GM12878 (cell line): ENCODE results near the gene SLC23A2. TPM values are rescaled to one million over a fixed set of nuclear protein-coding genes. Genes with fewer than 3 reads are reported as not detected.

Source experiments
- ATAC-seq: fragments of 200-7000 bp; cut with Tn5 transposase; 3 replicates; pipeline ENCODE4 v1.9.1; 2020; ENCODE audit warnings: mild to moderate bottlenecking, moderate library complexity
- BruUV-seq: library from RNA; stranded (reverse); fragments of 400-500 nt; replicated peaks from 2 replicates; lab custom pipeline; 2021; lab: Mats Ljungman, UMichigan
- CTCF ChIA-PET: fragments of 300-600 bp; sonication (Branson Sonifier 250); formaldehyde crosslinking; extraction: SDS; loops from one replicate; lab custom pipeline; 2021; ENCODE audit warnings: inconsistent platforms; lab: Yijun Ruan, JAX
- POLR2A ChIA-PET: fragments of 350-600 bp; formaldehyde crosslinking; extraction: SDS; loops from one replicate; lab custom pipeline; 2021; ENCODE audit warnings: inconsistent platforms; lab: Charles Lee
- RAD21 ChIA-PET: fragments of 300-600 bp; sonication (Branson Sonifier 250); formaldehyde crosslinking; loops from one replicate; lab custom pipeline; 2023; ENCODE audit warnings: antibody characterized with exemption; ENCODE audit not compliant: unreplicated experiment; lab: Charles Lee
- SMC1A ChIA-PET: fragments of 300-600 bp; sonication (Branson Sonifier 250); formaldehyde crosslinking; loops from one replicate; lab custom pipeline; 2023; ENCODE audit not compliant: unreplicated experiment, uncharacterized antibody; lab: Charles Lee
- DNase-seq: peaks from one replicate; pipeline ENCODE4 v3.0.0-alpha.2; 2011; ENCODE audit warnings: low read depth, low spot score
- FAIRE-seq: peaks from 3 replicates; lab custom pipeline; 2011; peaks lifted over from hg19 to GRCh38; lab: Jason Lieb, UNC
- H2AFZ ChIP-seq: 2 replicates; pipeline ENCODE4 v1.6.0; 2011; ENCODE audit warnings: low read depth, low read length, control low read depth; ENCODE audit not compliant: control insufficient read depth
- H3K27ac ChIP-seq: 2 replicates; pipeline ENCODE4 v1.5.1; 2011; ENCODE audit warnings: control low read depth; ENCODE audit not compliant: control insufficient read depth, insufficient read depth
- H3K27me3 ChIP-seq, 2 experiments: replicated peaks in 1 of 2; 2 replicates each; pipeline versions ENCODE4 v1.6.0 to v1.6.1; 2011; ENCODE audit warnings: low read length in 1 of 2; ENCODE audit not compliant: control insufficient read depth in 2 of 2, insufficient read depth in 2 of 2
- H3K36me3 ChIP-seq, 2 experiments: 2 replicates each; pipeline ENCODE4 v1.5.1; 2011; ENCODE audit warnings: low read length in 1 of 2; ENCODE audit not compliant: control insufficient read depth in 2 of 2, insufficient read depth in 2 of 2
- H3K4me1 ChIP-seq: 2 replicates; pipeline ENCODE4 v1.6.1; 2011; ENCODE audit warnings: mild to moderate bottlenecking, low read length, moderate library complexity, mixed read lengths; ENCODE audit not compliant: control insufficient read depth, insufficient read depth
- H3K4me2 ChIP-seq: 2 replicates; pipeline ENCODE4 v1.6.0; 2011; ENCODE audit warnings: control low read depth; ENCODE audit not compliant: control insufficient read depth, insufficient read depth
- H3K4me3 ChIP-seq: fragments of 200-600 bp; sonication (generic); 2 replicates; pipeline ENCODE4 v1.5.1; 2016
- H3K79me2 ChIP-seq: 2 replicates; pipeline ENCODE4 v1.6.0; 2011; ENCODE audit warnings: low read length; ENCODE audit not compliant: control insufficient read depth, insufficient read depth
- H3K9ac ChIP-seq: 2 replicates; pipeline ENCODE4 v1.8.0; 2011; ENCODE audit warnings: low read length, control low read depth, mixed read lengths; ENCODE audit not compliant: control insufficient read depth, insufficient read depth
- H3K9me3 ChIP-seq: replicated peaks from 3 replicates; pipeline ENCODE4 v1.5.1; 2011; ENCODE audit warnings: mild to moderate bottlenecking, low read length; ENCODE audit not compliant: control insufficient read depth, insufficient read depth
- H4K20me1 ChIP-seq: 2 replicates; pipeline ENCODE4 v1.6.0; 2011; ENCODE audit not compliant: control insufficient read depth, insufficient read depth
- GABPA ChIP-seq: IDR thresholded peaks from 2 replicates; pipeline ENCODE4 v1.6.1; 2014; ENCODE audit warnings: antibody characterized with exemption, low read depth, mild to moderate bottlenecking, inconsistent platforms
- HDAC2 ChIP-seq: fragments of 200-600 bp; sonication (generic); IDR thresholded peaks from 2 replicates; pipeline ENCODE4 v1.6.1; 2017
- IKZF1 ChIP-seq: fragments of 450-650 bp; conservative IDR thresholded peaks from 2 replicates; pipeline ENCODE4 v1.6.1; 2017; ENCODE audit warnings: antibody characterized with exemption, mild to moderate bottlenecking
- KLF5 ChIP-seq: fragments of 450-650 bp; IDR thresholded peaks from 2 replicates; pipeline ENCODE4 v1.6.1; 2014; ENCODE audit warnings: mild to moderate bottlenecking; ENCODE audit not compliant: partially characterized antibody
- MEF2B ChIP-seq: fragments of 450-650 bp; IDR thresholded peaks from 2 replicates; pipeline ENCODE4 v1.6.1; 2018; ENCODE audit warnings: mild to moderate bottlenecking, moderate library complexity; ENCODE audit not compliant: partially characterized antibody, poor library complexity, severe bottlenecking
- MXI1 ChIP-seq: fragments of 150-350 bp; IDR thresholded peaks from 2 replicates; pipeline ENCODE4 v1.6.1; 2011; ENCODE audit warnings: low read depth, mild to moderate bottlenecking, inconsistent platforms, low read length, improper control_type of control experiment
- NBN ChIP-seq: fragments of 450-650 bp; IDR thresholded peaks from 2 replicates; pipeline ENCODE4 v1.6.1; 2016
- PKNOX1 ChIP-seq: fragments of 450-650 bp; IDR thresholded peaks from 2 replicates; pipeline ENCODE4 v1.6.1; 2016; ENCODE audit warnings: mild to moderate bottlenecking
- POU2F2 ChIP-seq: IDR thresholded peaks from 3 replicates; pipeline ENCODE4 v1.6.1; 2011; ENCODE audit warnings: low read depth, mild to moderate bottlenecking, low read length, borderline replicate concordance
- TCF7 ChIP-seq: IDR thresholded peaks from 2 replicates; pipeline ENCODE4 v1.6.1; 2014; ENCODE audit warnings: antibody characterized with exemption, borderline replicate concordance
- ZBTB11 ChIP-seq: fragments of 450-650 bp; formaldehyde crosslinking; IDR thresholded peaks from 2 replicates; pipeline ENCODE4 v1.5.0; 2022; ENCODE audit warnings: mild to moderate bottlenecking, missing genetic modification characterization
- ZNF217 ChIP-seq: fragments of 450-650 bp; IDR thresholded peaks from 2 replicates; pipeline ENCODE4 v1.6.1; 2017; ENCODE audit warnings: antibody characterized with exemption, mild to moderate bottlenecking
- WGBS: methylation state at CpG from one replicate; pipeline ENCODE4 v1.1.6; 2016; ENCODE audit warnings: low lambda C conversion rate; ENCODE audit not compliant: insufficient replicate concordance, insufficient coverage; ENCODE audit errors: missing lambda C conversion rate; 5-methylcytosine and 5-hydroxymethylcytosine counted together
- in situ Hi-C: fragments of 300-500 bp; cut with MboI; formaldehyde crosslinking; loops from 9 replicates; pipeline ENCODE4 v1.14.3; 2018; ENCODE audit warnings: mixed read lengths
- intact Hi-C: fragments of 100-400 bp; cut with micrococcal nuclease; formaldehyde crosslinking; loops from one replicate; pipeline ENCODE4 v1.14.2; 2022; ENCODE audit not compliant: unreplicated experiment
- polyA plus RNA-seq, 11 experiments: library from polyadenylated mRNA; depleted of rRNA in 4 of 11; unstranded in 6 of 11; stranded (reverse) in 5 of 11; fragments of >200 nt; fragmentation: Nextera tagmentation in 4 of 11; fragmentation: Illumina TruSeq in 1 of 11; extraction: Ambion mirVana in 4 of 11; extraction: Trizol in 1 of 11; gene quantifications; 1 replicate in 1 of 11; 2 replicates in 10 of 11; pipeline versions ENCODE4 v1.2.1 to v1.2.3, GENCODE V29; 2011 to 2016; ENCODE audit warnings: inconsistent platforms in 2 of 11, missing spikeins in 2 of 11, low read depth in 1 of 11
- total RNA-seq, 4 experiments: library from RNA; depleted of rRNA in 3 of 4; stranded (reverse); fragments of >200 nt in 3 of 4; fragmentation: Illumina TruSeq in 1 of 4; extraction: Trizol in 1 of 4; gene quantifications; 2 replicates each; pipeline versions ENCODE4 v1.2.1 to v1.2.3, GENCODE V29; 2013 to 2021
- TF ChIP-seq, protein P1 (sequence below): IDR thresholded peaks from 2 replicates; pipeline ENCODE4 v1.6.1; 2012; ENCODE audit warnings: improper control_type of control experiment, low read depth, low read length; ENCODE audit not compliant: insufficient replicate concordance

SLC23A2 gene
- total and polyA plus RNA-seq, 10 of the 15 experiments (the other 5 are each of a cell fraction or from before 2014, with no cell fraction given): 4.4 to 56.1 (median 35.5) TPM

DNA sequence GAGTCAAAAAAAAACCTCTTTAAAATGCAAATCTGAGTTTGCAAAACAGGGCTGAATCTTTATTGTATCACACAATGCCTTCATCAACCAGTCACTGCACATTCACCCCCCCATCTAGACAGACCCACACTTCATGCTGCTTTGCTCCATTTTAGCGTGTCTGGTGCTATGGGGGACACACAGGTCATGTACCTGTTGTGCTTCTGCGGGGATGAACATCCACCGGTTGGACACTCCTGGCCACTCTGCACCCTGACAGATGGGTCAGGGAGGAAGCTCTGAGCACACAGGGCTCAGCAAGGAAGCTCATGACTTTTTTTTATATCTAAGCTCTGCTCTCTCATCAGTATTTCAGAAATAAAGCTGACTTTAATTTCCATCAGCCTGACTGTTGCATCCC is 143.3 kb downstream of the SLC23A2 start (continued):
- TF ChIP-seq PKNOX1 (no peak), MXI1 (no peak), MEF2B (no peak)

DNA sequence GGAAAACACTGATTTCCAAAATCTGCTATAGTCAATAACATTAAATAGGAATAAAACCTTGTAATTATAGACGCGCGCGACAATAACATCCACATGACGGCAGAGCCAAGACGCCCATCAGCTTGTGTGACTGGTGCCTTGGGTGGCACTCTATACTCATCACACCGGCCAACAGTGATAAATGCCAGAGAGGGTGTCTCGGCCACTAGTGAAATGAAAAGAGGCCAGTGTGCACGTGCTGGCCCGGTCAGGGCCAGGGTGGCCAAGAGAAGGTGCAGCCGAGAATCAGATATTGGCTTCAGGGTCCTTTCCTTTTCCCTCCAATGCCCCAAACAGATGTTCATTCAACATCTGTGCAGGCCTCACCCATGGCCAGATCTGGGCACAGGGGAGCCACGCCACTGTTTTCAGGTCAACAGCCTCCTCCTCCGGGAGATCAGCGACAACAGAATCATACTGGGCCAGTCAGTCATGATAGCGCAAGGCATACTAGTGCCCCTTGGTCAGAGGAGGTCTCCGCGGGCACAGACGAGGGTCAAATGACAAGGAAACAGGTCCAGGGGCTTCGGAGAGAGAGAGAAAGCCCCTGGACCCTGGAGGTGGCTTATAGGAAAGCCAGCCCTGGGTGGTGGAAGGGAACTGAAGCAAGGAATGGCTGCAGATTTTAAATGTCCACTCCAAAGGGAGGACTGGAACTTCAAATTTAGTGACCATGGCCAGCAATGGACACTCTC is 145.1 kb downstream of the SLC23A2 start:
- Histone ChIP-seq H4K20me1 (no peaks in the 10 kb centered on the region), H3K27ac (no peak overlapping the region), H3K4me2 (no peak overlapping the region), H3K79me2 (no peaks in the 10 kb centered on the region), H3K9me3 (no peaks in the 10 kb centered on the region), H3K4me3 (no peak overlapping the region), H3K9ac (no peak overlapping the region), H3K27me3 (no peaks in the 10 kb centered on the region), H3K36me3 (peaks cover 9 to 19% of the 10 kb centered on the region in 2 experiments), H2AFZ (no peak overlapping the region), H3K4me1 (no peaks in the 10 kb centered on the region)
- 98% methylated on average over 19 of the region's 19 CpGs for WGBS
- FAIRE-seq: no peak
- intact Hi-C loops (no loop called here), in situ Hi-C loops (no loop called here)
- no peak for DNase-seq
- no TSS peak for BruUV-seq
- no peak for ATAC-seq
- ChIA-PET SMC1A (interaction anchor here (0.6 to 1.5 kb wide), 2 partner anchors 24 to 240 kb away, joined by 3 read pairs; no protein-coding TSS in a partner anchor), POLR2A (no interaction called here), RAD21 (no interaction called here), CTCF (interaction anchor here (0.7 to 0.9 kb wide), 2 partner anchors 48 to 255 kb away, joined by 3 read pairs; no protein-coding TSS in a partner anchor)
- TF ChIP-seq NBN: no peak
- TF ChIP-seq, protein P1, sequence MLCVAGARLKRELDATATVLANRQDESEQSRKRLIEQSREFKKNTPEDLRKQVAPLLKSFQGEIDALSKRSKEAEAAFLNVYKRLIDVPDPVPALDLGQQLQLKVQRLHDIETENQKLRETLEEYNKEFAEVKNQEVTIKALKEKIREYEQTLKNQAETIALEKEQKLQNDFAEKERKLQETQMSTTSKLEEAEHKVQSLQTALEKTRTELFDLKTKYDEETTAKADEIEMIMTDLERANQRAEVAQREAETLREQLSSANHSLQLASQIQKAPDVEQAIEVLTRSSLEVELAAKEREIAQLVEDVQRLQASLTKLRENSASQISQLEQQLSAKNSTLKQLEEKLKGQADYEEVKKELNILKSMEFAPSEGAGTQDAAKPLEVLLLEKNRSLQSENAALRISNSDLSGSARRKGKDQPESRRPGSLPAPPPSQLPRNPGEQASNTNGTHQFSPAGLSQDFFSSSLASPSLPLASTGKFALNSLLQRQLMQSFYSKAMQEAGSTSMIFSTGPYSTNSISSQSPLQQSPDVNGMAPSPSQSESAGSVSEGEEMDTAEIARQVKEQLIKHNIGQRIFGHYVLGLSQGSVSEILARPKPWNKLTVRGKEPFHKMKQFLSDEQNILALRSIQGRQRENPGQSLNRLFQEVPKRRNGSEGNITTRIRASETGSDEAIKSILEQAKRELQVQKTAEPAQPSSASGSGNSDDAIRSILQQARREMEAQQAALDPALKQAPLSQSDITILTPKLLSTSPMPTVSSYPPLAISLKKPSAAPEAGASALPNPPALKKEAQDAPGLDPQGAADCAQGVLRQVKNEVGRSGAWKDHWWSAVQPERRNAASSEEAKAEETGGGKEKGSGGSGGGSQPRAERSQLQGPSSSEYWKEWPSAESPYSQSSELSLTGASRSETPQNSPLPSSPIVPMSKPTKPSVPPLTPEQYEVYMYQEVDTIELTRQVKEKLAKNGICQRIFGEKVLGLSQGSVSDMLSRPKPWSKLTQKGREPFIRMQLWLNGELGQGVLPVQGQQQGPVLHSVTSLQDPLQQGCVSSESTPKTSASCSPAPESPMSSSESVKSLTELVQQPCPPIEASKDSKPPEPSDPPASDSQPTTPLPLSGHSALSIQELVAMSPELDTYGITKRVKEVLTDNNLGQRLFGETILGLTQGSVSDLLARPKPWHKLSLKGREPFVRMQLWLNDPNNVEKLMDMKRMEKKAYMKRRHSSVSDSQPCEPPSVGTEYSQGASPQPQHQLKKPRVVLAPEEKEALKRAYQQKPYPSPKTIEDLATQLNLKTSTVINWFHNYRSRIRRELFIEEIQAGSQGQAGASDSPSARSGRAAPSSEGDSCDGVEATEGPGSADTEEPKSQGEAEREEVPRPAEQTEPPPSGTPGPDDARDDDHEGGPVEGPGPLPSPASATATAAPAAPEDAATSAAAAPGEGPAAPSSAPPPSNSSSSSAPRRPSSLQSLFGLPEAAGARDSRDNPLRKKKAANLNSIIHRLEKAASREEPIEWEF: no peak
- no peak for TF ChIP-seq POU2F2
- TF ChIP-seq HDAC2: no peak
- TF ChIP-seq KLF5: no peak
- TF ChIP-seq TCF7: no peak
- no peak for TF ChIP-seq ZBTB11 (CRISPR knock-in tag)
- TF ChIP-seq IKZF1: no peak
- TF ChIP-seq GABPA: no peak
- no peak for TF ChIP-seq ZNF217
